Measurements from ENCODE around the gene B3GNT2.
"Not testable (repeated sequence)": the region's sequence is repeated elsewhere in the genome, so short reads cannot be mapped to it uniquely, and the experiment has no call there.

B3GNT2 gene

GRCh38 chr2:62195421-62196277 is at the start of gene B3GNT2:
B3GNT2 (plus strand) TSS chr2:62196115; CDS start chr2:62222221, 26,106 bp downstream.
- DNase-seq (ENCODE audit: low read depth): peak; percentile 78

- DNase-seq (ENCODE audit: low read depth): not testable (repeated sequence)
Observed at GRCh38 chr2:62146790-62147189, 49.1 kb upstream of the B3GNT2 start.

- DNase-seq (ENCODE audit: low read depth): no peak
Observed at GRCh38 chr2:62147610-62148301, 48.2 kb upstream of the B3GNT2 start.

- no peak for DNase-seq (ENCODE audit: low read depth)
Observed at GRCh38 chr2:62149708-62150107, 46.2 kb upstream of the B3GNT2 start.

GRCh38 chr2:62150597-62151305 is 45.2 kb upstream of the B3GNT2 start:
- no peak for DNase-seq (ENCODE audit: low read depth)

- no peak for DNase-seq (ENCODE audit: low read depth)
Observed at GRCh38 chr2:62151306-62151638, 44.6 kb upstream of the B3GNT2 start.

- no peak for DNase-seq (ENCODE audit: low read depth)
Observed at GRCh38 chr2:62152000-62152399, 43.9 kb upstream of the B3GNT2 start.

GRCh38 chr2:62156861-62157496 is 38.9 kb upstream of the B3GNT2 start:
- DNase-seq (ENCODE audit: low read depth): no peak

- no peak for DNase-seq (ENCODE audit: low read depth)
Observed at GRCh38 chr2:62158444-62159121, 37.3 kb upstream of the B3GNT2 start.

GRCh38 chr2:62160691-62161090 is 35.2 kb upstream of the B3GNT2 start:
- not testable (repeated sequence) for DNase-seq (ENCODE audit: low read depth)

- no peak for DNase-seq (ENCODE audit: low read depth)
Observed at GRCh38 chr2:62163106-62163831, 32.6 kb upstream of the B3GNT2 start.

- DNase-seq (ENCODE audit: low read depth): no peak
Observed at GRCh38 chr2:62163834-62164233, 32.1 kb upstream of the B3GNT2 start.

- DNase-seq (ENCODE audit: low read depth): no peak
Observed at GRCh38 chr2:62175728-62176127, 20.2 kb upstream of the B3GNT2 start.

- DNase-seq (ENCODE audit: low read depth): no peak
Observed at GRCh38 chr2:62176801-62177200, 19.1 kb upstream of the B3GNT2 start.

GRCh38 chr2:62177392-62178049 is 18.4 kb upstream of the B3GNT2 start:
- no peak for DNase-seq (ENCODE audit: low read depth)

GRCh38 chr2:62178741-62179271 is 17.1 kb upstream of the B3GNT2 start:
- DNase-seq (ENCODE audit: low read depth): no peak

- no peak for DNase-seq (ENCODE audit: low read depth)
Observed at GRCh38 chr2:62180975-62181374, 14.9 kb upstream of the B3GNT2 start.

GRCh38 chr2:62181843-62182242 is 14.1 kb upstream of the B3GNT2 start:
- no peak for DNase-seq (ENCODE audit: low read depth)

GRCh38 chr2:62184512-62185230 is 11.2 kb upstream of the B3GNT2 start:
- no peak for DNase-seq (ENCODE audit: low read depth)

Data from stimulated activated CD4-positive, alpha-beta T cell treated with anti-CD3 and anti-CD28 coated beads, Interleukin-2, amount 100 ng/mL, for 4 hours (primary cell).